GM19351 (cell line): ENCODE measurements around the gene PHF1.

Source experiments
- ATAC-seq: cut with Tn5 transposase; IDR thresholded peaks from one replicate; pipeline ENCODE4 v1.9.1; 2021; ENCODE audit warnings: mild to moderate bottlenecking, moderate library complexity; ENCODE audit not compliant: unreplicated experiment

Gene PHF1

DNA sequence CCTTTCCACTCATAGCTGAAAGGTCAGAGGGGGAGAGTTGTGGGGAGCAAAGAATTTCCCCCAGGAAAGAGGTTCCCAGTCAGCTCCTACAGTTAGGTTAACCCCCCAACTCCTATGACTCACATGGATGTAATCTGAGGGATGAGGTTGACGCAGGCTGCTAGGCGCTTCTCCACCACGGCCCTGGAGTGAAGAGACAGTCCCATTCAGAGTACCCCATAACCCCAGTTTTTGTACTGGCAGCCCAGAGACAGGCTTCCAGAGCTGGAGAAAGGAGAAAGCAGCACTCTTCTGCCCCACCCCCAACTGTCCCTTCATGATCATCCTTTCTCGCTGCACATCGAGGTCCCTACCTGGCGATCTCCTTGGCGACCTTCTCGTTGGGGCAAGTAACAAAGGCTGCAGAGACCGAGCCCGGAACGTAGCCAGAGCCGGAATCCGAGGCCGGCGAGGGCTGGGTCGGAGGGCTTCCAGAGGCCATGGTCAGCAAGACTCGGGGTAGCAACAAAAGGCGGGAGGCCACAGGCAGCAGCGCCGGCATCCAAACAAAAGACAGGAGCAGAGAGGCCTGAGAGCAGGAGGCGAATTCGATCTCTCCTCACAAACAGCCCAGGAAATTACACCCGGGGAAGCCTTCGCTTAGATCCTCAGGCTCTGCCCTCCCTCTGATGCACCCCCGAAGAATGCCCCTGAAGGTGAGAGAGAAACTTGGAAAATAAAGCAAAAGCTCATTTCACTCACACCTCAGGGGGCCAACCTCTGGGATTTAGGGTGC lies 6.5 kb downstream of the PHF1 start:
- no peak for ATAC-seq

- ATAC-seq: peak; percentile 82
Observed at GRCh38 chr6:33417903-33418689, 7.3 kb downstream of the PHF1 start, which contains the start of gene CUTA. TSS of gene CUTA (minus strand) at chr6:33418107. CDS start at chr6:33418000, 107 bp downstream.

DNA sequence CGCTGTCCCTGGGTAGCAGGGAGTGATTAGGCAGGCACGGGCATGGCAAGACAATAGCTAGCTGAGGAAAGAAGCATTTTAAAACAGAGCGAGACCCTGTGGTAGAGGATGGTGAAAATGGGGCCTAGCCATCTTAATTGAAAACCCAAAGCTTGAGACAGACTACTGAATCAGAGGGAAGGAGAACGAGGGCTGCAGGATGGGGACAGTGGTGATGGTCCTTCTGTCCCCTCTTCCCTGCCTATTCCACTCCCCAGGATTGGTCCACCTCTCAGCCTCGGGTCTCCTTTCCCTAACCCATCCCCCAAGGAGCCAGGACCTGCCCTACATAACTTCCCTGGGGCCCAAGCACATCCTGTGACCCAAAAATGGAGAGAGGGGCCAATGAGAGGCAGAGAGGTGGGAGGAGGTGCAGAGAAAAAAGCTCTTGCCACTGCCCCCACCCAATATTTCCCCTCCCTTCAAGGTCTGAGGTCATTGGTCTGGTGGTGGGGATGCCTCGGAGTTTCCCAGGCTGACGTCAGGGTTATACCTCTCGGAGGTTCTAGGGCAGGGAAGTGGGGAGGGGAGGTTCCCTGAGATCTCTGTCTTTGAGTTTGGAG lies 8.0 kb downstream of the PHF1 start:
- no peak for ATAC-seq

- no peak for ATAC-seq
Observed at GRCh38 chr6:33419580-33420490, 9.0 kb downstream of the PHF1 start, which contains the start of gene SYNGAP1. TSS of gene SYNGAP1 (plus strand) at chr6:33420065. CDS start at chr6:33420265, 200 bp downstream.

DNA sequence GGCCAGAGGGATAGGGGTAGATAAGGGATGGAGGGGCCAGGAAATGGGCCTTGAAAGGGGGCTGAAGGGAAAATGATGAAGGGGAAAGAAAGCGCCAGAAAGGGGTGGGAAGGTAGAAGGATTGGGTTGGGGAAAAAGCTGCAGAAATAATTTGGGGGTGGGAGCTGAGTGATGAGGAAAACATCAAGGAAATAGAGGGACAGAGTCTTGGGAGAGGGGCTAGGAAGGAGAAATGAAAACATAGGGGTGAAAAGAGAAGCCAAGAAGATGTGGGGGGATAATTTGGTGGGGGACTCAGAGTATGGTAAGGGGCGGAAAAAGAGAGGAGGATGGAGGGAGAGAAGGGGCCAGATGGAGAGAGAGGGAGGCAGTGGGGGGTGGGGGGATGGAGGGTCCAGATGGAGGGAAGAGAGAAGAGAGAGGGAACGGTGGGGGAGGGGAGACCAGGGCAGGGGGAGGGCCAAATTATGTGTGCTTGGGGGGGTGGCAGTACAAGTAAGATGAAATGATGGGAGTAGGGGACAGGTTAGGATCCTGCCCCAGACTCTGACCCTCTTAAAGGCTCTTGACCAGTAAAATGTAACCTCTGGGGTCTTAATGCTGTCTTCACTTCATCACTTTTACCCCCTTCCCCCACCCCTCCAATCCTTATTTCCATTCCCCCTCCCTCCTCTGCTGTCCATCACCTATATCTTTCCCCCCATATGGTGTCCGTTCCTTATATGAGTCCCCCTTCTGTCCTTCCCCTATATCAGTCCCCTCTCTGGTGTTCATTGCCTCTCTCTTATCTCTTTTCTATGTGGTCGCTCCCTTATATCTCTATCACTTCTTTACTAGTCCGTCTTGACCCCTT lies 9.9 kb downstream of the PHF1 start:
- no peak for ATAC-seq

DNA sequence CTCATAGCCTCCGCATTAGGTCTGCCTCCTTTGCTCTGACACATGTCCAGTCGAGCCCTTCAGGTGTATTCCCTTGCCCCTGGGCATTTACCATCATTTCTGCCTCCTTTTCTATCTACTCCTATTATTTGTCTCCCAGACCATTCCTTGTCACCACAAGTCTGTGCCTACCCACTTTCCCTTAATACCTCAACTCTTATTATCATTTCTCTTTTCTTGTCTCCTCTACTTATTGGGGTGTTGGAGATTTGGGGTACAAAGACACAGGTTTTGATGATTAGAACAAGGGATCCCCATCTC lies 10.5 kb downstream of the PHF1 start:
- ATAC-seq: no peak

DNA sequence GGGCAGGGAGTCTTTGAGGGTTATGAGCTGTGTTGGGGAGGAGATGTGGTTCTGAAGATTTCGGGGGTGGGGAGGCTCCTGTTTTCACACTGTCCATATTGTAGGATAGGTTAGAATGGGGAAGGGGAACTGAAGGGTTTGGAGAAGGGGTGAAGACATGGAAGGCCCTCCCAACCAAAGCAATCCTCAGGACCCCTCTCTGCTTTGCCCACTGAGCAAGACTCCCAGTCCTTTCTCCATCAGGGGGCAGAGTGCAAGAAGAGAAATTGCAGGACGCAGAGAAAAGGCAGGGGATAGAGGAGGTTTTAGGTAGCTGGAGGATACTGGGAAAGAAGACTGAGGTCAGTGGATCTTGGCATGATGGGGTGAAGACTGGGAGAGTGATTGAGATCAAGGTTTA lies 13.0 kb downstream of the PHF1 start:
- no peak for ATAC-seq

DNA sequence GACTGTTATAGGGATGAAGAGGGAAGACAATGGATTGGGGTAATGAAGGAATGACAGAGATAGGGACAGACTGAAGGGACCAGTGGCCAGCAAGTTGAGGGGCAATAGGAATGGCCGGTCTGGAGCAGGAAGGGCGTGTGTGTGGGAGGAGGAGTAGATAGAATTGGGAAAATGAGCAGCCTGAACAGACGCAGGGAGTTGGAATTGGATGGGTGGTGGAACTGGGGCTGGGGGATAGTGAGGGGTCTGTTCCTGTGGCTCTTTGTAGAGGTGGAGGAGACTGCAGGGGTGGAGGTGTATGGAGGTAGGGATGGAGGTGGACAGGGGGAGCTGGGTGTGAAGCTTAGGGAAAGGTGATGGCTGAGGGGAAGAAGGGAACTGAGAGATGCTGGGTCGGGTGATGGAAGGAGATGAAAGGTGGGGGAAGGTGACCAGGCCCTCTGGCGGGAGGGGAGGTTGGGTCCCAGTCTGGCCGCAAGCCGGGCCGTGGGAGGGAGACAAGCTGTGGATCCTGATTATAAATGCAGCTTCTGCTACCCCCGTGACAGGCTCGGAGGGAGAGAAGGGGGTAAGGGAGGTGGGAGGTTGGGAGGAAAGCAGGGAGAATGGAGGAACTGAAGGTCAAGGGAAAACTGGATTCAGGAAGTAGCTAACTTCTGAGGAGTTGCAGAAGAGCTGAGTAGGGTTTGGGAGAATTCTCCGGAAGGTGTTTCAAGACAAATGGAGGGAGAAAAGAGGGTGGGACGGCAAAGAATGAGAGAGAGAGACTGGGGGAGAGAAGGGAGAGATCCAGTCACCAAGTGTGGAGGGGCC lies 14.2 kb downstream of the PHF1 start:
- ATAC-seq: no peak

GRCh38 chr6:33425668-33426577 lies 15.1 kb downstream of the PHF1 start:
- ATAC-seq: peak; percentile 45

DNA sequence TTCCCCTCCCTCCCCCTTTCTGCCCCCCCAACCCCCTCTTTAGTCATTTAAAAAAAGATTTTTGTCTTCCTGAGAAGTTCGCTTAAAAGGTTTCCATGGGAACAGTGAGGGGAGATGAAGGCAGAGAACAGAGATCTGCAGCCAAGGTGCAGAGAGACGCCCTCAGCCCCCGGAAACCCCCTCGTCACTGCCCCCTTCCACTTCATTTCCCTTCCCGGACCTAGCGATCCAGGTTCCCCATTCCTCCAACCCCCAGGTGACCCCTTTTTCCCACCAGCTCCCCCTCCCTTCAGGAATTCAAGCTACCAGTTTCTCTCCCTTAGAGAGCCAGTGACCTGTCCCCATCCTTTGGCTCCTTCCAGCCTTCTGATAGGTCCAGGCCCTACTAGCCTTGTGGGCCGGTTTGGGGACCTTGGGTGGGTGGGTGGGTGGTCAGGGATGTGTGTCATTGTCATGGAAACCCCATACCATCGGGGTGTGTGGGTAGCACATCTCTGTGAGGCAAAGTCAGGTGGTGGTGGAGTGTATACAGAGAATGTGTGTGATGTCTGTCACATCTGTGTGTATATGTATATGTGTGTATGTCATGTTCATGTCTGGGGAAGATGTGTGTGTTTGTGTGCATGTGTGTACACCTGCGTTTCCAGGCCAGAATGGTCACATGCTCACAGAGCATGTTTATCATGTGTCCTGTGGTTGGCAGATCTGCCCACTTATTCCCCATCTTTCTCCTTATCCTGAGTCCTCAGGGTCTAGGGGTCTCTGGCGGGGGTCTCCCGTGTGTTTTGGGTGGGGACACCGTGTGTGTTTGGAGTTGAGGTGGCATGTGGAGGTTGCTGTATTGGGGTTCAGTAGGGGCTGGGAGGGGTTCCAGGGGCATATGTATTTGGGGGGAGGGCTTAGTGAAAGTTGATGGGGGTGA lies 16.0 kb downstream of the PHF1 start:
- no peak for ATAC-seq

DNA sequence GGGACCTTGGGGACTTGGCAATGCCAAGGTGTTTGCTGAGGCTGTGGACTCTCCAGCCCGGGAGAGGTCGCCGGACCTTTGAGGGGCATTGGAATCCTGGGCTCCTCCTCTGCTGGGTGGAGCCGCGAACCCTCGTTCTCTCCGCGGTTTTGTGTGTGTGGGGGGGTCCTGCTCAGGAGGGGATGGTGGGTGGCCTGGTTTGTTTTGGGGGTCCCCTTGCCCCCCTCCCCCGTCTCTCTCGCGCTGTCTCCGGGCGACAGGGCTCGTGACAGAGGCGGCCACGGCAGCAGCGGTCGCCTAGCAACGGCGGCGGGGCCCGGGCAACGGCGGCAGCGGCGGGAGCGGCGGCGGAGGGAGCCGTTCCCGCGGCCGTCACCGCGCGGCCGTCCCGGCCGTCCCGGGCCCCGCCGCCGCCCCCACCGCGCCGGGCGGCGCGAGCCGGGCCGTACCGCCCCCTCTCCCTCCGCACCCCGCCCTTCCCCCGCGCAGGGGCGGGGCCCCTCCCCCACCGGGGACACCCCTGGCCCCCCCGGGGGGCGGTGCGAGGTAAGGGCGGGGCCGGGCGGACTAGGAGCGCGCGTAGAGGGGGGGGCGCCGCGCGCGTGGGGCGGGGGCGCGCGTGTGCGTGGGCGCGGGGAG lies 16.9 kb downstream of the PHF1 start:
- no peak for ATAC-seq

- no peak for ATAC-seq
Observed at GRCh38 chr6:33428224-33428965, 17.6 kb downstream of the PHF1 start.

DNA sequence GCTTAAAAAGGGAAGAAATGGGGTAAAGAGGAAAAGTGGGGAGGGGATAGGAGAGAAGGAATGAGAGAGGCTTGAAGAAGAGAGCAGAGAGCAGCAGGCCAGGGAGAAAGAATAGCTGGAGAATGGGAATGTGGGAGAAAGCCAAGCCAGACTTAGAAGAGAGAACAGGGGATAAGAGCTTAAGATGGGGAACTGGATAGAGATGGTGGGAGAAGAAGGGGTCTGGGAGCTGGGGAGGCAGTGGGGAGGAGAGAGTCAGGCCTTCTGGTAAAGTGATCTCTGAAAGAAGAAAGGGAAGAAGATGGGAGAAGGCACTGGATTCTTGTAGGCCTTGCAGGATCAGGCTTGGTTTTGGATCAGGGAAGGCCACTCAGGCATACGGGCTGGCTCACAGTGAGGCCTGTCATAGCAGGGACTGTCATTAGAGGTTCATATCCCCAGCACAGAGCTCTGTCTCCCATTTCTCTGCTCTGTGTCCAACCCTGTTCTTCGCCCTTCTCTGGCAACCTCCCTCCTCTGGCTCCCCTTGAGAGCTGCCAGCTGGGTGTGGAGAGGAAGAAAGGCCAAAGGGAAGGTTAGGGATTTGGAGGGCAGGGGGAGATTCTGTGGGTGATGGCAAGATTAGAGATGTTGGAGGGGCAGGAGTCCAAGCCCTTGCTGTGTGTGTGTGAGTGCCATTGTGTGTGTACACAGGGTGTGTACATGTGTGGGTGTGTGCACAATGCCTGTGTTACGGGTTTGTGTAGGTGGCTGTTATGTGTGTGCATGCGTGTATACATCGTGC lies 18.3 kb downstream of the PHF1 start:
- no peak for ATAC-seq

GRCh38 chr6:33429750-33430052 lies 18.9 kb downstream of the PHF1 start:
- no peak for ATAC-seq

DNA sequence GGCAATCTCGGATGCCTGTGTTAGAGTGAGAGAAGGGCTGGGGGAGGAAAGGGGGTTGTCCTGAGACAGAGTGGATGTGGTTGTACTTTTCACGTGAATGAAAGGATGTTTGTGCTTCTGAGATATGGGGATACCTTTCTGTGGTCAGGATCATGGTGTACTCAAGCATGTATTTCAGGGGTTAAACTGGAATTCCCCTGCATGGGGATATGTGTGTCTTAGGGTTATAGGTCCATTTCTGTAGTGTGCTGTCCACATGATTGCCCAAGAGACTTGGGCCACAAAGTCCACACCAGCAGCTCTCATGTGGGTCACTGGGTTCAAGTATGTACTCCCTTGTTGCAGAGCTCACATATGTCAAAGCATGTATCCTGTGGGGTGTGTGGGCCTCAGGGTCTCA lies 19.5 kb downstream of the PHF1 start:
- no peak for ATAC-seq
